Endothelial cell of umbilical vein (primary cell): ENCODE results near the gene C1orf174. TPM values are rescaled to one million over a fixed set of nuclear protein-coding genes. Genes with fewer than 3 reads are reported as not detected.

Experiments
- BruUV-seq: library from RNA; stranded (reverse); fragments of 400-500 nt; replicated peaks from 2 replicates; lab custom pipeline; 2021; lab: Mats Ljungman, UMichigan
- CTCF ChIA-PET: fragments of 300-600, 350-600 bp; sonication (Branson Sonifier 250); formaldehyde crosslinking; loops from one replicate; lab custom pipeline; 2021; ENCODE audit warnings: antibody characterized with exemption, inconsistent platforms; lab: Charles Lee
- POLR2A ChIA-PET: fragments of 300-600, 350-600 bp; sonication (Branson Sonifier 250); formaldehyde crosslinking; loops from one replicate; lab custom pipeline; 2021; ENCODE audit warnings: antibody characterized with exemption, inconsistent platforms; lab: Charles Lee
- DNase-seq: peaks from one replicate; pipeline ENCODE4 v3.0.0-alpha.2; 2011; ENCODE audit warnings: low read depth, low spot score
- FAIRE-seq: peaks from 2 replicates; lab custom pipeline; 2011; peaks lifted over from hg19 to GRCh38; lab: Jason Lieb, UNC
- H2AFZ ChIP-seq: 2 replicates; pipeline ENCODE4 v1.6.0; 2012; ENCODE audit warnings: low read depth, low read length, control low read depth, inconsistent platforms
- H3K27ac ChIP-seq: 2 replicates; pipeline ENCODE4 v1.5.1; 2011; ENCODE audit warnings: low read depth, mild to moderate bottlenecking, control low read depth, low read length, moderate library complexity; ENCODE audit not compliant: insufficient read depth
- H3K27me3 ChIP-seq, 2 experiments: 2 replicates each; pipeline versions ENCODE4 v1.6.0 to v1.6.1; 2011; ENCODE audit warnings: low read length in 2 of 2, mixed read lengths in 1 of 2; ENCODE audit not compliant: control insufficient read depth in 2 of 2, insufficient read depth in 2 of 2
- H3K36me3 ChIP-seq, 2 experiments: 2 replicates in 1 of 2; 3 replicates in 1 of 2; pipeline ENCODE4 v1.5.1; 2011; ENCODE audit warnings: low read length in 2 of 2, mild to moderate bottlenecking in 1 of 2, moderate library complexity in 1 of 2; ENCODE audit not compliant: control insufficient read depth in 2 of 2, insufficient read depth in 2 of 2; ENCODE audit errors: extremely low read depth in 1 of 2
- H3K4me1 ChIP-seq: 3 replicates; pipeline ENCODE4 v1.5.1; 2011; ENCODE audit warnings: mild to moderate bottlenecking, low read length; ENCODE audit not compliant: control insufficient read depth, insufficient read depth; ENCODE audit errors: extremely low read depth
- H3K4me2 ChIP-seq: 2 replicates; pipeline ENCODE4 v1.6.1; 2011; ENCODE audit warnings: low read length, control low read depth, mixed read lengths; ENCODE audit not compliant: insufficient read depth
- H3K4me3 ChIP-seq, 3 experiments: fragments of 200-600 bp in 1 of 3; sonication (generic), shearing (Covaris generic) in 1 of 3; replicated peaks in 1 of 3; 2 replicates each; pipeline ENCODE4 v1.5.1; 2011 to 2016; ENCODE audit warnings: control low read depth in 3 of 3, low read length in 3 of 3, mild to moderate bottlenecking in 2 of 3, inconsistent platforms in 1 of 3, low read depth in 1 of 3, moderate library complexity in 1 of 3; ENCODE audit not compliant: insufficient read depth in 1 of 3
- H3K79me2 ChIP-seq: 2 replicates; pipeline ENCODE4 v1.6.0; 2012; ENCODE audit warnings: low read length, inconsistent platforms; ENCODE audit not compliant: control insufficient read depth, insufficient read depth
- H3K9ac ChIP-seq: replicated peaks from 2 replicates; pipeline ENCODE3; 2011; ENCODE audit warnings: low read length, control low read depth; ENCODE audit not compliant: insufficient read depth; ENCODE audit errors: extremely low read depth
- H3K9me1 ChIP-seq: replicated peaks from 3 replicates; pipeline ENCODE4 v1.6.0; 2011; ENCODE audit warnings: mild to moderate bottlenecking, low read length; ENCODE audit not compliant: control insufficient read depth, insufficient read depth; ENCODE audit errors: extremely low read depth
- H3K9me3 ChIP-seq: replicated peaks from 2 replicates; pipeline ENCODE4 v1.5.1; 2012; ENCODE audit warnings: low read length, inconsistent platforms; ENCODE audit not compliant: control insufficient read depth, insufficient read depth
- H4K20me1 ChIP-seq: replicated peaks from 2 replicates; pipeline ENCODE3; 2011; ENCODE audit warnings: mild to moderate bottlenecking, low read length; ENCODE audit not compliant: control insufficient read depth, insufficient read depth; ENCODE audit errors: extremely low read depth
- EZH2 ChIP-seq: IDR thresholded peaks from 2 replicates; pipeline ENCODE4 v1.6.1; 2012; ENCODE audit warnings: borderline replicate concordance, low read depth, mild to moderate bottlenecking, moderate library complexity, low read length, inconsistent platforms; ENCODE audit not compliant: severe bottlenecking
- FOS ChIP-seq: IDR thresholded peaks from 2 replicates; pipeline ENCODE4 v1.6.1; 2011; ENCODE audit warnings: mild to moderate bottlenecking, low read length, moderate library complexity, borderline replicate concordance; ENCODE audit not compliant: insufficient read depth
- GATA2 ChIP-seq: IDR thresholded peaks from 2 replicates; pipeline ENCODE4 v1.7.0; 2011; ENCODE audit warnings: low read depth, mild to moderate bottlenecking, moderate library complexity, mixed read lengths, low read length; ENCODE audit not compliant: insufficient read length, insufficient read depth
- JUN ChIP-seq: IDR thresholded peaks from 2 replicates; pipeline ENCODE4 v1.6.1; 2011; ENCODE audit warnings: borderline replicate concordance, low read depth; ENCODE audit not compliant: insufficient read length, insufficient read depth
- MAX ChIP-seq: IDR thresholded peaks from 2 replicates; pipeline ENCODE4 v1.6.1; 2011; ENCODE audit not compliant: insufficient read depth, insufficient read length
- MYC ChIP-seq: IDR thresholded peaks from one replicate; pipeline ENCODE4 v1.6.1; 2011; ENCODE audit warnings: mild to moderate bottlenecking, low read depth, low read length
- POLR2A ChIP-seq: IDR thresholded peaks from 2 replicates; pipeline ENCODE4 v1.6.1; 2012; ENCODE audit warnings: low read depth, mild to moderate bottlenecking, control low read depth, low read length
- POLR2AphosphoS5 ChIP-seq: IDR thresholded peaks from 2 replicates; pipeline ENCODE4 v1.6.1; 2012; ENCODE audit warnings: low read depth, mild to moderate bottlenecking, control low read depth, low read length, moderate library complexity; ENCODE audit not compliant: insufficient read depth
- dilution Hi-C: fragments of 300-500 bp; cut with MboI; formaldehyde crosslinking; loops from one replicate; pipeline ENCODE4 v1.15.0; 2019; ENCODE audit warnings: low sequenced_read_pairs; ENCODE audit not compliant: extremely low pct_ligation_motif_present
- intact Hi-C: fragments of 100-400 bp; cut with micrococcal nuclease; formaldehyde crosslinking; loops from one replicate; pipeline ENCODE4 v1.10.0; 2022
- polyA plus RNA-seq, 4 experiments: library from polyadenylated mRNA; depleted of rRNA in 3 of 4; stranded (reverse) in 3 of 4; unstranded in 1 of 4; fragments of >200 nt; gene quantifications; 2 replicates each; pipeline versions ENCODE4 v1.2.1 to v1.2.3, GENCODE V29; 2011 to 2012; ENCODE audit warnings: missing spikeins in 1 of 4
- total RNA-seq: library from RNA; stranded (reverse); gene quantifications from 2 replicates; pipeline ENCODE4 v1.2.3, GENCODE V29; 2021
- TF ChIP-seq, protein P1 (sequence below), 2 donors: IDR thresholded peaks; 1 replicate in 1 of 2; 2 replicates in 1 of 2; pipeline ENCODE4 v1.5.1; 2011; ENCODE audit warnings: low read length in 2 of 2, mild to moderate bottlenecking in 2 of 2, moderate library complexity in 2 of 2, control low read depth in 1 of 2, inconsistent platforms in 1 of 2, low read depth in 1 of 2; ENCODE audit not compliant: insufficient read depth in 1 of 2; ENCODE audit errors: extremely low read depth in 1 of 2

Gene C1orf174
- total and polyA plus RNA-seq, 2 donors (not counting 3 experiments of a cell fraction or from before 2014, with no cell fraction given): 28.0 to 31.7 TPM

DNA sequence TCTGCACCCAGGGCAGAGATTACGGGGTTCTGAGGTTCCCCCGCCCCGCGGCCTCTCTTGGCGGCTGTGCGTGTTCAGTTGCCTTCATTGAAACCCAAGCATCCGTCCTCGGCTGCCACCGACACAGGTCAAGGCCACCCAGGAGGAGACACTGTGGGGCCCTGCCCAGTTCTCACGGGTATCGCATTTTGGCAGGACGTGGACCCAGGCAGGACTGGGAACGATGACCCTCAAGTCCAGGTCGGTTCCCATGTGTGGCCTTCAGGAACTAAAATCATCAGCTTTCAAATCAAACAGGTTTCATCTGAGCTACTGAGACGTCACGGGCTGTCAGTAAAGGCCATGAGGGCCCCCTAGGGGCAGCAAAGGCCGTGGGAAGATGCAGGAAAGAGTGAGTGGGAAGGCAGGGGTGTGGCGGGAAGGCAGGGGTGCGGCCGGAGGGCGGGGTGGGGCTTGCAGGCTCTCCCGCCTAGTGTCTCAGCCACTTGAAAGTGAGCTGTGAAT is 7.0 kb upstream of the C1orf174 start:
- Histone ChIP-seq H3K4me1 (no peaks in the 10 kb centered on the region), H3K27me3 (peaks cover 0 to 1% of the 10 kb centered on the region in 2 experiments), H3K27ac (no peak overlapping the region), H4K20me1 (no peaks in the 10 kb centered on the region), H3K9me3 (no peaks in the 10 kb centered on the region), H3K9ac (no peak overlapping the region), H3K4me2 (no peak overlapping the region), H2AFZ (no peak overlapping the region), H3K36me3 (no peaks in the 10 kb centered on the region), H3K79me2 (no peaks in the 10 kb centered on the region), H3K9me1 (no peaks in the 10 kb centered on the region), H3K4me3 (no peak overlapping the region)
- POLR2A ChIA-PET: no interaction called here
- CTCF ChIA-PET: no interaction called here
- BruUV-seq: no TSS peak
- FAIRE-seq (no peak), DNase-seq (no peak)
- dilution Hi-C loops: no loop called here
- intact Hi-C loops: no loop called here
- TF ChIP-seq MAX (no peak), JUN (no peak), EZH2 (no peak), FOS (no peak), MYC (no peak), GATA2 (no peak), POLR2AphosphoS5 (no peak)

DNA sequence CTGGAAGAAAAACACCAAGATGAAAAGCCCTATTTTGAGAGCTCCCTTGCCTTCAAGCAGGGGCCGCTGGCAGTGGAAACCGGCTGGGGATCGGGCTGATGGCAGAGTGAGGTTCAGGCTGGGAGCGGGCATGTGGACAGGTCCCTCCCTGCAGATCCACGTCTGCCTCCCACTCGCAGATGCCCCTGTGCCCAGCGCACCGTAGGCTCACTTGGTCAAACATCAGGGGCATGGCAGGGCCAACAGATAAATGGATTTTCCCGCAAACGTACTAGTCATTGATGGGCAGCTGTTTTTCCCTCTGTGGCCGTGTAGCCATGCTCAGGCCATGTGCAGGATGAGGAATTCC is 6.6 kb upstream of the C1orf174 start:
- FAIRE-seq (no peak), DNase-seq (no peak)
- intact Hi-C loops: no loop called here
- TF ChIP-seq FOS (no peak), MAX (no peak), POLR2AphosphoS5 (no peak), POLR2A (no peak), GATA2 (no peak), MYC (no peak)
- TF ChIP-seq, protein P1, sequence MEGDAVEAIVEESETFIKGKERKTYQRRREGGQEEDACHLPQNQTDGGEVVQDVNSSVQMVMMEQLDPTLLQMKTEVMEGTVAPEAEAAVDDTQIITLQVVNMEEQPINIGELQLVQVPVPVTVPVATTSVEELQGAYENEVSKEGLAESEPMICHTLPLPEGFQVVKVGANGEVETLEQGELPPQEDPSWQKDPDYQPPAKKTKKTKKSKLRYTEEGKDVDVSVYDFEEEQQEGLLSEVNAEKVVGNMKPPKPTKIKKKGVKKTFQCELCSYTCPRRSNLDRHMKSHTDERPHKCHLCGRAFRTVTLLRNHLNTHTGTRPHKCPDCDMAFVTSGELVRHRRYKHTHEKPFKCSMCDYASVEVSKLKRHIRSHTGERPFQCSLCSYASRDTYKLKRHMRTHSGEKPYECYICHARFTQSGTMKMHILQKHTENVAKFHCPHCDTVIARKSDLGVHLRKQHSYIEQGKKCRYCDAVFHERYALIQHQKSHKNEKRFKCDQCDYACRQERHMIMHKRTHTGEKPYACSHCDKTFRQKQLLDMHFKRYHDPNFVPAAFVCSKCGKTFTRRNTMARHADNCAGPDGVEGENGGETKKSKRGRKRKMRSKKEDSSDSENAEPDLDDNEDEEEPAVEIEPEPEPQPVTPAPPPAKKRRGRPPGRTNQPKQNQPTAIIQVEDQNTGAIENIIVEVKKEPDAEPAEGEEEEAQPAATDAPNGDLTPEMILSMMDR (IDR thresholded peaks at IDR 0.05; ENCODE audit: extremely low read depth in 1 of 2, insufficient read depth in 1 of 2, low read depth in 1 of 2, low read length in 2 of 2): no peak
- dilution Hi-C loops: no loop called here
- Histone ChIP-seq H2AFZ (no peak overlapping the region), H3K36me3 (no peaks in the 10 kb centered on the region), H3K9me3 (no peaks in the 10 kb centered on the region), H3K4me1 (no peaks in the 10 kb centered on the region), H3K4me3 (no peak overlapping the region), H3K9me1 (no peaks in the 10 kb centered on the region), H3K27ac (no peak overlapping the region), H3K27me3 (peaks cover 0 to 1% of the 10 kb centered on the region in 2 experiments), H3K4me2 (no peak overlapping the region), H4K20me1 (no peaks in the 10 kb centered on the region), H3K79me2 (no peaks in the 10 kb centered on the region), H3K9ac (no peak overlapping the region)
- no TSS peak for BruUV-seq
- ChIA-PET POLR2A (no interaction called here), CTCF (no interaction called here)
